HG02571 (cell line): Measurements from ENCODE around the gene IL1RN.
A peak's percentile ranks its signal among the peaks of the same experiment; 100 is the strongest.
"Not testable (repeated sequence)": the region's sequence is repeated elsewhere in the genome, so short reads cannot be mapped to it uniquely, and the experiment has no call there.

Experiments used
- ATAC-seq: cut with Tn5 transposase; IDR thresholded peaks from one replicate; pipeline ENCODE4 v1.9.1; 2021; ENCODE audit warnings: mild to moderate bottlenecking, moderate library complexity; ENCODE audit not compliant: unreplicated experiment

The IL1RN gene, protein sequence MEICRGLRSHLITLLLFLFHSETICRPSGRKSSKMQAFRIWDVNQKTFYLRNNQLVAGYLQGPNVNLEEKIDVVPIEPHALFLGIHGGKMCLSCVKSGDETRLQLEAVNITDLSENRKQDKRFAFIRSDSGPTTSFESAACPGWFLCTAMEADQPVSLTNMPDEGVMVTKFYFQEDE

GRCh38 chr2:113126845-113127645 lies at the start of gene IL1RN:
Gene IL1RN, plus strand, starts transcription at chr2:113127598. Its CDS starts 27 bp downstream, at chr2:113127625.
- ATAC-seq, result no peak

- no peak for ATAC-seq
Observed at GRCh38 chr2:113077921-113078320, 49.5 kb upstream of the IL1RN start.

- ATAC-seq, result no peak
Observed at GRCh38 chr2:113078350-113078839, 49.0 kb upstream of the IL1RN start.

- ATAC-seq, result no peak
Observed at GRCh38 chr2:113079131-113079530, 48.3 kb upstream of the IL1RN start.

GRCh38 chr2:113080134-113080533 lies 47.3 kb upstream of the IL1RN start:
- ATAC-seq, result no peak

DNA sequence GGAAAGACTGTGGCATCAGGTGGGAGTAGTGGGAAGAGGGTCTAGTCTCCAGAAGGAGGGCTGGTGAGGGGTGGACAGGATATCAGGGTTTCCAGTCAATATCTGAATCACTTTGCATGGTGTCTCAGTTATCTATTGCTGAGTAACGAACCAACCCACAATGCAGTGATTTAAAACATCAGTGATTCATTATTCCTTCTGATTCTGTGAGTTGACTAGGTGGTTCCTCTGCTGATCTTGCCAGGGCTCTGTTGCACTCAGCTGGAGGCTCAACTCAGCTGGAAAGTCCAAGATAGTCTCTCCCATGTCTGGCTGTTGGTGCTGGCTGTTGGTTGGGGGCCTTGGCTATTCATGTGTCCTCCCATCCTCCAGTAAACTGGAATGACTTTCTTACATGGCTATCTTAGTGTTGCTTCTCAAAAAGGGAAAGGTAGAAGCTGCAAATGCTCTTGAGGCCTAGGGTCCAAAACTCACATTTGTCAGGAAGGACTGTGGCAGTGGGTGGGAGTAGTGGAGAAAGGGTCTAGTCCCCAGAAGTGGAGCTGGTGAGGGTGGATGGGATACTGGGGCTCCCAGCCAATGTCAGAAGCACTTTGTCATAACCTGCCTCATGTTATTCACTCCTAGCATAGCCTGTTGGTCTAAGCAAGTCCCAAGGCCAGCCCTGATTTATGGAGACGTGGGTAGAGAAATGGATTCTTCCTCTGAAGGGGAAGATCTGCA lies 45.7 kb upstream of the IL1RN start:
- no peak for ATAC-seq

DNA sequence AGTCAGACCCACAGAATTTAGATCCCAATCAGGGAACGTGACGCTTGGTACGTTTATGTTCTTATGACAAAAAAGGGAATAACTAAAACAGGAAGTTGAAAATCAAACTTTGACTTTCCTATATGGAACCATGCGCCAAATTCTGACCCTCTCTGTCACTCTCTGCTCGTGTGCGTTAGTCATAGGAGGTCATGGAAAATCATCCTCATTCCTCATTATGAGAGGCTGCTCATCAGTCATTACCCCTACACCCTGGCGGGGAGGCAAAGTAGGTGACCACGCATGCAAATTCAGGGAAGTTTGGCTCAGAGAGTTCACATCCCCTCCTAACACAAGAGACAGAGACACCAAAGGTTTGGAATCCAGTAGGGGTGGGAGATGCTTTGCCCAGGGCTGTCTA lies 44.1 kb upstream of the IL1RN start:
- ATAC-seq, result no peak

- no peak for ATAC-seq
Observed at GRCh38 chr2:113084249-113085000, 43.0 kb upstream of the IL1RN start.

- no peak for ATAC-seq
Observed at GRCh38 chr2:113085542-113085941, 41.9 kb upstream of the IL1RN start.

DNA sequence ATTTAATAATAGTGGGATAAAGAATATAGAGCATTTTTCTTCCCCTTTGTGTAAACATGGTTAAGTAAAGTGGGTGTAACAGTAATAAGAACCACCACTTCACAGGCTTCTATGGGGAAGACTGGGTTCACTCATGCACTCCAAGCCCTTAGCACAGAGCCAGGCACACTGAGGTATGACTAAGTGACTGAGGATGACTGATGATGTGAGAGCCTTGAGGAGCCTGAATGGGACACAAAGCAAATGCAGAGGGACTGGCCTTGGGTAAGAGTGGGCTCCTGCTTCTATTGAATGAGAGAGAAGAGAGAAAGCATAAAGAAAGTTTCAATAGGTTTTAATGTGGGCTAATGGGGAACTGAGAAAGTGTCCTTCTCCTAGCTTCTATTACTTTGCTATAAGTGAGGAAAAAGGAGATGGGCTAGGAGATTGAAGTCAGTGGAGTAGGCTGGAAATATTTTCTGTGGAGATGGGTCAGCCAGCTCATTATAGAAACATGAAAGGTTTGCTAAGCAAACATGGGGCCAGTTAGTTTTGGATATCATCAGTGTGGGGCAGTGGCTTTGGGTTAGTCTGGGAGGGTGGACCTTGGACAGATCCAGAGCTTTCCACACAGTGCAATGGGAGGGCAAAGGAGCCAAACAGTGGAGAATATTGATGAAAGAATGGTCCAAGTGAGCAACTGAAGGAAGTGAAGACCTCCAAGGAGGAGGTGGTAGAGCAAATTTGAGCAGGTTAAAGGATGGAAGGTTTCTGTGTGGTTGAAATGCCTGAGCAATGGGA lies 39.0 kb upstream of the IL1RN start:
- ATAC-seq, result no peak

DNA sequence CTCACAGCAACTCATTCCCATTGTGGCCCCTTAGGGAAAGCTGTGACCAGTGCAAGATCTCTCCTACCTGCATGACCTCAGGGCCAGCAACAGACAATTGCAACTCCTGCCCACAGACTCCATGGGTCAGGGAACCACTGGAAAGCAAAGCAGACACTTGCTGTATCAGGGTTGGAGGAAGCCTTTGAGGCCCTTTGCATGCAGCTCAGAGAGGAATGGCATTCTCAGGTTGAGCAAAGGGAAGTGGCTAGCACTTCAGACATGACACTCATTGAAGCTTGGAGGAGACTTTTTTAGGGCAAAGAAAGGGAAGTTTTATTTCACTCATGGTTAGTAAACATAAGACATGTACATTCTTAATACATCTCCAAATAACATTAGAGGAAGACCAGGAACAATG lies 37.5 kb upstream of the IL1RN start:
- no peak for ATAC-seq

GRCh38 chr2:113091231-113091896 lies 36.0 kb upstream of the IL1RN start:
- no peak for ATAC-seq

DNA sequence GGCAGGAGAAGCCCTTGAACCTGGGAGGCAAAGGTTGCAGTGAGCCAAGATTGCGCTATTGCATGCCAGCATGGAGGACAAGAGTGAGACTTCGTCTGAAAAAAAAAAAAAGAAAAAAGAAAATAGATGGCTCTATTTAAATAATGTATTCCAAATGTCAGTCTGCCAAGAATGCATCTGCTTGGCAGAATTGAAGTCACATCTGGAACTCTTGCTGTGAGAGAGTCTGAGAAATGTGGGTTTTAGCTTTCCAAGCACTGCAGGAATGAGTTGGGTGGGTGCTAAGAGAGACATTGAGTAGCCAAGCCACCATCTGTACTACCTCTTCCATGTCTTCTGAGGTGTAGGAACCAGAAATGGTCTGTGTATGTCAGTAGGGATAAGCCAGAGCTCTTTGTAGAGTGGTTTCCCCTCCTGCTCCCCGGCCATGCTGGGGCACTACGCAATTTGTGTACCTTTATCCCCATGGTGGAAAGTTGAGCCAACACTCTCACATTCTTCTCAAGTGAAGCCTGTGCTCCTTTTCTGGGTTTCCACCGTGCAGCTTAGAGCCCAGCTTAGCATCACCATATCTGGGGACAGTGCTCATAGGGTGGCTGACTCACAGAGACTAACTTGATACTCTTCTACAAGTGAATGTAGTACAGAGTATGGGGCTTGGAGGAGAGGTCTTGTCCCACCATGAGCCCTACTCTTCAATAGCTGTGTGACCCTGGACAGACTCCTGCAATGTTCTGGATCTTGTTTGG lies 34.4 kb upstream of the IL1RN start:
- ATAC-seq, result no peak

GRCh38 chr2:113093613-113093977 lies 33.8 kb upstream of the IL1RN start:
- ATAC-seq, result no peak

DNA sequence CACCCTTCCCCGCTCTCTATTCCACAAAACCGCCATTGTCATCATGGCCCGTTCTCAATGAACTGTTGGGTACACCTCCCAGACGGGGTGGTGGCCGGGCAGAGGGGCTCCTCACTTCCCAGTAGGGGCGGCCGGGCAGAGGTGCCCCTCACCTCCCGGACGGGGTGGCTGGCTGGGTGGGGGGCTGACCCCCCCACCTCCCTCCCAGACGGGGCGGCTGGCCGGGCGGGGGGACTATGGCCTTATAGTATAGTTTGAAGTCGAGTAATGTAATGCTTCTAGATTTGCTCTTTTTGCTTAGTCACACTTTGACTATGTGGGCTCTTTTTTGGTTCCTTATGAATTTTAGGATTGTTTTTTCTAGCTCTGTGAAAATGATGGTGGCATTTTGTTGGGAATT lies 31.1 kb upstream of the IL1RN start:
- not testable (repeated sequence) for ATAC-seq

GRCh38 chr2:113096842-113097618 lies 30.4 kb upstream of the IL1RN start:
- not testable (repeated sequence) for ATAC-seq

- peak; percentile 50 for ATAC-seq
Observed at GRCh38 chr2:113098041-113098440, 29.4 kb upstream of the IL1RN start.

GRCh38 chr2:113098532-113098931 lies 28.9 kb upstream of the IL1RN start:
- no peak for ATAC-seq
